H1 (cell line): Measurements from ENCODE around the gene PSME2. TPM values are rescaled to one million over a fixed set of nuclear protein-coding genes. Genes with fewer than 3 reads are reported as not detected.

Experiments
- CTCF ChIA-PET: fragments of 300-600 bp; sonication (Branson Sonifier 250); formaldehyde crosslinking; loops from one replicate; lab custom pipeline; 2021; ENCODE audit not compliant: partially characterized antibody; lab: Charles Lee
- POLR2A ChIA-PET: fragments of 300-600 bp; sonication (Branson Sonifier 250); formaldehyde crosslinking; loops from one replicate; lab custom pipeline; 2021; ENCODE audit warnings: inconsistent platforms; ENCODE audit not compliant: partially characterized antibody; lab: Charles Lee
- DNase-seq, 2 experiments: peaks; one replicate each; pipeline versions ENCODE4 v3.0.0 to v3.0.0-alpha.2; 2010 to 2022; ENCODE audit warnings: low spot score in 2 of 2, low read depth in 1 of 2, mixed read lengths in 1 of 2
- FAIRE-seq: peaks from 2 replicates; lab custom pipeline; 2011; peaks lifted over from hg19 to GRCh38; lab: Jason Lieb, UNC
- H2AFZ ChIP-seq: 2 replicates; pipeline ENCODE4 v1.8.1; 2012; ENCODE audit warnings: low read length, inconsistent platforms
- H2AK5ac ChIP-seq: 2 replicates; pipeline ENCODE4 v1.6.1; 2013; ENCODE audit warnings: low read depth, low read length
- H2BK120ac ChIP-seq: replicated peaks from 2 replicates; pipeline ENCODE3; 2013; ENCODE audit warnings: low read depth, low read length, inconsistent platforms
- H2BK12ac ChIP-seq: 2 replicates; pipeline ENCODE4 v1.6.1; 2013; ENCODE audit warnings: low read depth, low read length
- H2BK15ac ChIP-seq: 2 replicates; pipeline ENCODE4 v1.6.1; 2013; ENCODE audit warnings: low read length
- H2BK20ac ChIP-seq: 2 replicates; pipeline ENCODE4 v1.6.1; 2013; ENCODE audit warnings: low read length
- H2BK5ac ChIP-seq: 2 replicates; pipeline ENCODE4 v1.6.1; 2013; ENCODE audit warnings: low read depth, low read length
- H3K14ac ChIP-seq: 2 replicates; pipeline ENCODE4 v1.6.1; 2013; ENCODE audit warnings: inconsistent platforms; ENCODE audit not compliant: insufficient read length
- H3K18ac ChIP-seq: 2 replicates; pipeline ENCODE4 v1.6.1; 2013; ENCODE audit warnings: low read length; ENCODE audit errors: extremely low read depth
- H3K23ac ChIP-seq: 2 replicates; pipeline ENCODE4 v1.6.1; 2013; ENCODE audit warnings: inconsistent platforms; ENCODE audit not compliant: insufficient read length
- H3K23me2 ChIP-seq: 2 replicates; pipeline ENCODE4 v1.6.1; 2013; ENCODE audit warnings: low read depth, low read length
- H3K27ac ChIP-seq: 2 replicates; pipeline ENCODE4 v1.6.1; 2011; ENCODE audit warnings: low read depth, low read length, inconsistent platforms
- H3K27me3 ChIP-seq, 4 experiments: replicated peaks in 1 of 4; 1 replicate in 1 of 4; 2 replicates in 3 of 4; pipeline versions ENCODE4 v1.6.1 to v1.8.1; 2011 to 2013; ENCODE audit warnings: low read length in 3 of 4, mild to moderate bottlenecking in 3 of 4, inconsistent platforms in 2 of 4, mixed read lengths in 2 of 4, moderate library complexity in 1 of 4; ENCODE audit not compliant: control insufficient read depth in 3 of 4, insufficient read depth in 3 of 4; ENCODE audit errors: extremely low read depth in 1 of 4
- H3K36me3 ChIP-seq, 4 experiments: 2 replicates each; pipeline versions ENCODE4 v1.6.1 to v1.8.1; 2011 to 2013; ENCODE audit warnings: mild to moderate bottlenecking in 4 of 4, low read length in 3 of 4, moderate library complexity in 2 of 4, control low read depth in 1 of 4, inconsistent platforms in 1 of 4; ENCODE audit not compliant: insufficient read depth in 4 of 4, control insufficient read depth in 2 of 4
- H3K4ac ChIP-seq: replicated peaks from 2 replicates; pipeline ENCODE3; 2013; ENCODE audit warnings: low read length, low read depth, mixed read lengths, inconsistent platforms; ENCODE audit not compliant: insufficient read length
- H3K4me1 ChIP-seq, 4 experiments: replicated peaks in 1 of 4; 1 replicate in 1 of 4; 2 replicates in 3 of 4; pipeline versions ENCODE4 v1.6.1 to v1.8.1; 2011 to 2013; ENCODE audit warnings: low read length in 3 of 4, inconsistent platforms in 2 of 4, mixed read lengths in 1 of 4; ENCODE audit not compliant: insufficient read depth in 4 of 4, control insufficient read depth in 3 of 4
- H3K4me2 ChIP-seq, 2 experiments: 2 replicates each; pipeline versions ENCODE4 v1.6.1 to v1.8.1; 2011 to 2013; ENCODE audit warnings: low read depth in 2 of 2, low read length in 2 of 2, control low read depth in 1 of 2, inconsistent platforms in 1 of 2, mild to moderate bottlenecking in 1 of 2; ENCODE audit not compliant: insufficient read depth in 1 of 2
- H3K4me3 ChIP-seq, 4 experiments: fragments of 200-600, 300-600 bp in 1 of 4; sonication (generic), shearing (Covaris generic), sonication (Bioruptor Twin) in 1 of 4; 2 replicates each; pipeline versions ENCODE4 v1.5.1 to v1.8.1; 2011 to 2016; ENCODE audit warnings: low read length in 4 of 4, low read depth in 3 of 4, control low read depth in 2 of 4, inconsistent platforms in 2 of 4, mild to moderate bottlenecking in 2 of 4, mixed read lengths in 1 of 4, moderate library complexity in 1 of 4; ENCODE audit not compliant: insufficient read depth in 2 of 4; ENCODE audit errors: extremely low read depth in 1 of 4
- H3K56ac ChIP-seq: replicated peaks from 2 replicates; pipeline ENCODE3; 2013; ENCODE audit warnings: low read depth, mild to moderate bottlenecking, mixed read lengths, low read length, inconsistent platforms; ENCODE audit not compliant: insufficient read length
- H3K79me1 ChIP-seq: 2 replicates; pipeline ENCODE4 v1.6.1; 2013; ENCODE audit warnings: low read depth, low read length, control low read depth
- H3K79me2 ChIP-seq, 2 experiments: 2 replicates each; pipeline versions ENCODE4 v1.6.1 to v1.8.1; 2012 to 2013; ENCODE audit warnings: low read length in 2 of 2, mild to moderate bottlenecking in 2 of 2, inconsistent platforms in 1 of 2; ENCODE audit not compliant: insufficient read depth in 2 of 2, control insufficient read depth in 1 of 2
- H3K9ac ChIP-seq, 4 experiments: replicated peaks in 1 of 4; 1 replicate in 1 of 4; 2 replicates in 3 of 4; pipeline versions ENCODE4 v1.6.1 to v1.8.1; 2011 to 2013; ENCODE audit warnings: low read depth in 3 of 4, low read length in 3 of 4, control low read depth in 2 of 4, mild to moderate bottlenecking in 2 of 4, moderate library complexity in 2 of 4, inconsistent platforms in 1 of 4; ENCODE audit errors: extremely low read depth in 1 of 4
- H3K9me3 ChIP-seq, 2 experiments: 2 replicates each; pipeline versions ENCODE4 v1.6.1 to v1.8.1; 2012 to 2013; ENCODE audit warnings: mild to moderate bottlenecking in 2 of 2, moderate library complexity in 2 of 2, control low read depth in 1 of 2, inconsistent platforms in 1 of 2, low read depth in 1 of 2, low read length in 1 of 2, mixed read lengths in 1 of 2; ENCODE audit not compliant: insufficient read depth in 2 of 2
- H4K20me1 ChIP-seq, 2 experiments: replicated peaks in 1 of 2; 2 replicates each; pipeline versions ENCODE3 to v1.8.1; 2011 to 2013; ENCODE audit warnings: inconsistent platforms in 2 of 2, low read length in 2 of 2, mild to moderate bottlenecking in 1 of 2; ENCODE audit not compliant: insufficient read depth in 2 of 2, control insufficient read depth in 1 of 2
- H4K5ac ChIP-seq: 2 replicates; pipeline ENCODE4 v1.6.1; 2013; ENCODE audit warnings: low read length, low read depth, mixed read lengths, inconsistent platforms; ENCODE audit not compliant: insufficient read length
- H4K8ac ChIP-seq: 2 replicates; pipeline ENCODE4 v1.8.0; 2013; ENCODE audit warnings: mild to moderate bottlenecking, moderate library complexity, low read length, inconsistent platforms; ENCODE audit not compliant: insufficient read depth; ENCODE audit errors: extremely low read depth
- H4K91ac ChIP-seq: replicated peaks from 2 replicates; pipeline ENCODE3; 2013; ENCODE audit warnings: low read length, mixed read lengths, inconsistent platforms; ENCODE audit not compliant: insufficient read length
- CBX8 ChIP-seq: fragments of 300-800, 300-1000 bp; sonication (generic); IDR thresholded peaks from 2 replicates; pipeline ENCODE4 v1.7.1; 2016; ENCODE audit warnings: low read depth, low read length, borderline replicate concordance
- CHD1 ChIP-seq: IDR thresholded peaks from 2 replicates; pipeline ENCODE4 v1.6.1; 2012; ENCODE audit warnings: low read depth, low read length, improper control_type of control experiment
- CHD2 ChIP-seq: IDR thresholded peaks from 2 replicates; pipeline ENCODE4 v1.6.1; 2012; ENCODE audit warnings: low read length, improper control_type of control experiment
- FOSL1 ChIP-seq: IDR thresholded peaks from 2 replicates; pipeline ENCODE4 v1.6.1; 2011; ENCODE audit warnings: mild to moderate bottlenecking, low read depth, low read length, moderate library complexity; ENCODE audit not compliant: insufficient read depth
- HDAC2 ChIP-seq, 2 experiments: fragments of 300-600 bp in 1 of 2; sonication (generic) in 1 of 2; IDR thresholded peaks; 2 replicates each; pipeline ENCODE4 v1.6.1; 2011 to 2012; ENCODE audit warnings: low read depth in 2 of 2, low read length in 2 of 2, mild to moderate bottlenecking in 2 of 2, moderate library complexity in 2 of 2, borderline replicate concordance in 1 of 2, inconsistent platforms in 1 of 2
- MAFK ChIP-seq: IDR thresholded peaks from 2 replicates; pipeline ENCODE4 v1.6.1; 2012; ENCODE audit warnings: low read depth, mild to moderate bottlenecking, improper control_type of control experiment, low read length
- PHF8 ChIP-seq: fragments of 200-600 bp; sonication (generic); conservative IDR thresholded peaks from 2 replicates; pipeline ENCODE4 v1.7.1; 2012; ENCODE audit warnings: low read depth, mild to moderate bottlenecking, inconsistent platforms, low read length, moderate library complexity
- POLR2A ChIP-seq, 2 experiments: IDR thresholded peaks; 1 replicate in 1 of 2; 2 replicates in 1 of 2; pipeline ENCODE4 v1.6.1; 2011; ENCODE audit warnings: low read depth in 2 of 2, low read length in 2 of 2, mild to moderate bottlenecking in 2 of 2; ENCODE audit errors: control extremely low read depth in 1 of 2
- RBBP5 ChIP-seq: IDR thresholded peaks from 2 replicates; pipeline ENCODE4 v1.7.1; 2012; ENCODE audit warnings: low read depth, mild to moderate bottlenecking, inconsistent platforms, low read length, moderate library complexity, borderline replicate concordance
- SAP30 ChIP-seq: fragments of 300-600 bp; sonication (generic); IDR thresholded peaks from 2 replicates; pipeline ENCODE4 v1.7.1; 2012; ENCODE audit warnings: low read length, moderate library complexity, mild to moderate bottlenecking, inconsistent platforms; ENCODE audit not compliant: insufficient read depth, insufficient replicate concordance
- TCF12 ChIP-seq: IDR thresholded peaks from 2 replicates; pipeline ENCODE4 v1.6.1; 2011; ENCODE audit warnings: low read depth, mild to moderate bottlenecking, low read length
- YY1 ChIP-seq: IDR thresholded peaks from 2 replicates; pipeline ENCODE4 v1.6.1; 2011; ENCODE audit warnings: low read depth, mild to moderate bottlenecking, low read length
- WGBS, 2 experiments: shearing (Covaris generic) in 1 of 2; methylation state at CpG; one replicate each; pipeline versions ENCODE4 v1.1.6 to v1.1.7; 2013 to 2015; ENCODE audit warnings: low lambda C conversion rate in 2 of 2, mixed read lengths in 2 of 2, inconsistent platforms in 1 of 2, low coverage in 1 of 2, missing lambda C conversion rate in 1 of 2; ENCODE audit not compliant: insufficient replicate concordance in 2 of 2, insufficient coverage in 1 of 2, insufficient read length in 1 of 2; ENCODE audit errors: extremely low coverage in 1 of 2, missing lambda C conversion rate in 1 of 2; 5-methylcytosine and 5-hydroxymethylcytosine counted together
- polyA plus RNA-seq, 7 experiments: library from polyadenylated mRNA; depleted of rRNA in 3 of 7; stranded (reverse) in 5 of 7; unstranded in 2 of 7; fragments of >200 nt in 5 of 7; fragments of 200-250 nt in 2 of 7; gene quantifications; 1 replicate in 5 of 7; 2 replicates in 1 of 7; 4 replicates in 1 of 7; pipeline versions ENCODE4 v1.2.1 to v1.2.3, GENCODE V29; 2011 to 2013; ENCODE audit warnings: missing spikeins in 2 of 7, mixed read lengths in 2 of 7
- total RNA-seq: library from RNA; stranded (reverse); fragmentation: NEBNext Ultra II Directional; extraction: Animal tissue kit (Norgen Biotek cat#: 25700); gene quantifications from 2 replicates; pipeline ENCODE4 v1.2.1, GENCODE V29; 2021
- TF ChIP-seq, protein P1 (sequence below): IDR thresholded peaks from 2 replicates; pipeline ENCODE4 v1.6.1; 2012; ENCODE audit warnings: inconsistent platforms

PSME2 gene
- total and polyA plus RNA-seq, 2 of the 8 experiments (the other 6 are each of a cell fraction or from before 2014, with no cell fraction given): 71.8 to 111 TPM

DNA sequence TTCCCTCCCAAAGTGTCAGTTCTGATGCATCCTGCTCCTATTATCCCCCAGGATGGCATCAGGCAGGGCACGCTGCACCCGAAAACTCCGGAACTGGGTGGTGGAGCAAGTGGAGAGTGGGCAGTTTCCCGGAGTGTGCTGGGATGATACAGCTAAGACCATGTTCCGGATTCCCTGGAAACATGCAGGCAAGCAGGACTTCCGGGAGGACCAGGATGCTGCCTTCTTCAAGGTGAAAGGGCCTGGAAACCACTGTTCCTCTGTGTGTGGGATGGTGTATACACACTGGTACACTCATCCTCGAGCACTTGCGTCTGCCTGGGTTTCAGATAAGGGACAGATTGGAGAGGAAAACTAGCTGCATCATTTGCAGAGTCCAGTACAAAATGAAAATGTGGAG is 15.7 kb upstream of the PSME2 start:
- Histone ChIP-seq H3K56ac (no peak overlapping the region), H3K36me3 (peaks cover 15 to 38% (median 24%) of the 10 kb centered on the region in 4 experiments), H3K27ac (no peak overlapping the region), H3K4me3 (no peak overlapping the region), H2BK12ac (0 out of 2 replicates have a peak overlapping the region, but pooled peaks have one; percentile 23), H3K14ac (no peak overlapping the region), H2BK15ac (no peak overlapping the region), H4K20me1 (peaks cover 0 to 16% of the 10 kb centered on the region in 2 experiments), H3K9me3 (no peaks in the 10 kb centered on the region), H3K18ac (no peak overlapping the region), H3K27me3 (no peaks in the 10 kb centered on the region), H2AK5ac (no peak overlapping the region), H3K9ac (no peak overlapping the region; a peak in 1 of 7 replicates), H4K91ac (no peak overlapping the region), H3K4me2 (no peak overlapping the region; a peak in 1 of 4 replicates), H3K4me1 (peaks cover 0 to 10% (median 2%) of the 10 kb centered on the region in 4 experiments; a peak in 3 of 7 replicates), H3K4ac (no peak overlapping the region), H3K79me2 (no peaks in the 10 kb centered on the region), H3K23me2 (0 out of 2 replicates have a peak, but pooled peaks cover 2% of the 10 kb centered on the region), H4K8ac (no peak overlapping the region), H3K23ac (no peak overlapping the region), H2BK120ac (no peak overlapping the region), H4K5ac (no peak overlapping the region), H2BK5ac (0 out of 2 replicates have a peak overlapping the region, but pooled peaks have one; percentile 16), H3K79me1 (no peaks in the 10 kb centered on the region), H2BK20ac (no peak overlapping the region), H2AFZ (no peak overlapping the region)
- no peak for FAIRE-seq
- 95% methylated on average over 8 of the region's 8 CpGs; no CpG with 5 or more reads in 1 of the 2 experiments for WGBS, 2 experiments
- DNase-seq: no peak
- ChIA-PET POLR2A (interaction anchor here (1.1 to 7.6 kb wide), 17 partner anchors 8 to 157 kb away, joined by 3 to 93 read pairs (median 12); partner anchors contain the start of genes CHMP4A, EMC9, GMPR2 and NEDD8), CTCF (interaction anchor here (0.7 to 3.3 kb wide), 21 partner anchors 9 to 135 kb away, joined by 3 to 24 read pairs (median 5); partner anchors contain the start of genes DCAF11, NRL, PSME2 and RNF31)
- TF ChIP-seq CHD2 (no peak), PHF8 (no peak), TCF12 (no peak), FOSL1 (no peak), POLR2A (IDR thresholded peaks at IDR 0.05; ENCODE audit: control extremely low read depth in 1 of 2, low read depth in 2 of 2, low read length in 2 of 2) (no peak), RBBP5 (no peak), MAFK (no peak), SAP30 (no peak), CHD1 (no peak), HDAC2 (IDR thresholded peaks at IDR 0.05; ENCODE audit: borderline replicate concordance in 1 of 2, low read depth in 2 of 2, low read length in 2 of 2) (no peak), YY1 (no peak), CBX8 (no peak)
- TF ChIP-seq, protein P1, sequence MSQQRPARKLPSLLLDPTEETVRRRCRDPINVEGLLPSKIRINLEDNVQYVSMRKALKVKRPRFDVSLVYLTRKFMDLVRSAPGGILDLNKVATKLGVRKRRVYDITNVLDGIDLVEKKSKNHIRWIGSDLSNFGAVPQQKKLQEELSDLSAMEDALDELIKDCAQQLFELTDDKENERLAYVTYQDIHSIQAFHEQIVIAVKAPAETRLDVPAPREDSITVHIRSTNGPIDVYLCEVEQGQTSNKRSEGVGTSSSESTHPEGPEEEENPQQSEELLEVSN: no peak
